Regular cardiac myocyte (primary cell): ENCODE measurements around the gene NDUFA7. TPM values are rescaled to one million over a fixed set of nuclear protein-coding genes. Genes with fewer than 3 reads are reported as not detected.

Source experiments
- total RNA-seq: library from RNA; depleted of rRNA; stranded (reverse); fragments of >200 nt; gene quantifications from 2 replicates; pipeline ENCODE4 v1.2.3, GENCODE V29; 2014

The NDUFA7 gene
- total RNA-seq = 14.7 and 16.9 TPM in 2 replicates

GRCh38 chr19:8321067-8321985 lies at the start of gene NDUFA7, which contains the start of gene RPS28:
NDUFA7 (minus strand) TSS chr19:8321375; CDS start chr19:8321358, 17 bp downstream.
RPS28 (plus strand) TSS chr19:8321496; CDS start chr19:8321531, 35 bp downstream.

GRCh38 chr19:8363803-8364771 lies 42.9 kb upstream of the NDUFA7 start, which contains the start of gene ANGPTL4:
ANGPTL4 (plus strand) TSS chr19:8364155; CDS start chr19:8364322, 167 bp downstream.

GRCh38 chr19:8342684-8343482 lies 21.7 kb upstream of the NDUFA7 start, which contains the start of gene KANK3:
KANK3 (minus strand) TSS chr19:8343262; CDS start chr19:8337828, 5,434 bp downstream.

GRCh38 chr19:8307965-8308866 lies 13.0 kb downstream of the NDUFA7 start, which contains the start of gene CD320:
CD320 (minus strand) TSS chr19:8308358; CDS start chr19:8308290, 68 bp downstream.

Other genes starting within 250 kb of the NDUFA7 start
- gene FBN3, start 171.8 kb downstream of the NDUFA7 start, total RNA-seq = under 0.01 TPM in 1 of 2 replicates, not detected in the other
- 3.1 and 16.1 TPM in 2 replicates for gene CERS4, start 112.0 kb downstream of the NDUFA7 start, total RNA-seq
- gene CD320, start 13.0 kb downstream of the NDUFA7 start, total RNA-seq = 21.7 and 32.7 TPM in 2 replicates
- gene RPS28, start 121 bp upstream of the NDUFA7 start, total RNA-seq = 276 and 664 TPM in 2 replicates
- 0.56 and 0.58 TPM in 2 replicates for gene KANK3, start 21.9 kb upstream of the NDUFA7 start, total RNA-seq
- 26.1 and 132 TPM in 2 replicates for gene ANGPTL4, start 42.8 kb upstream of the NDUFA7 start, total RNA-seq
- 29.5 and 34.7 TPM in 2 replicates for gene RAB11B, start 69.0 kb upstream of the NDUFA7 start, total RNA-seq
- gene MARCHF2, start 91.9 kb upstream of the NDUFA7 start, total RNA-seq = 64.0 and 167 TPM in 2 replicates
- 26.5 and 117 TPM in 2 replicates for gene HNRNPM, start 123.6 kb upstream of the NDUFA7 start, total RNA-seq
- not detected in 2 replicates for gene PRAM1, start 181.3 kb upstream of the NDUFA7 start, total RNA-seq
- 2.5 and 4.8 TPM in 2 replicates for gene ZNF414, start 192.8 kb upstream of the NDUFA7 start, total RNA-seq